NCI-H128 (cell line): ENCODE measurements around the gene PHF14.
"Not testable (repeated sequence)": the region's sequence is repeated elsewhere in the genome, so short reads cannot be mapped to it uniquely, and the experiment has no call there.

ENCODE experiments used
- DNase-seq: peaks from one replicate; lab custom pipeline; 2025; ENCODE audit not compliant: unreplicated experiment; lab: John Stamatoyannopoulos, UW

Gene PHF14, protein sequence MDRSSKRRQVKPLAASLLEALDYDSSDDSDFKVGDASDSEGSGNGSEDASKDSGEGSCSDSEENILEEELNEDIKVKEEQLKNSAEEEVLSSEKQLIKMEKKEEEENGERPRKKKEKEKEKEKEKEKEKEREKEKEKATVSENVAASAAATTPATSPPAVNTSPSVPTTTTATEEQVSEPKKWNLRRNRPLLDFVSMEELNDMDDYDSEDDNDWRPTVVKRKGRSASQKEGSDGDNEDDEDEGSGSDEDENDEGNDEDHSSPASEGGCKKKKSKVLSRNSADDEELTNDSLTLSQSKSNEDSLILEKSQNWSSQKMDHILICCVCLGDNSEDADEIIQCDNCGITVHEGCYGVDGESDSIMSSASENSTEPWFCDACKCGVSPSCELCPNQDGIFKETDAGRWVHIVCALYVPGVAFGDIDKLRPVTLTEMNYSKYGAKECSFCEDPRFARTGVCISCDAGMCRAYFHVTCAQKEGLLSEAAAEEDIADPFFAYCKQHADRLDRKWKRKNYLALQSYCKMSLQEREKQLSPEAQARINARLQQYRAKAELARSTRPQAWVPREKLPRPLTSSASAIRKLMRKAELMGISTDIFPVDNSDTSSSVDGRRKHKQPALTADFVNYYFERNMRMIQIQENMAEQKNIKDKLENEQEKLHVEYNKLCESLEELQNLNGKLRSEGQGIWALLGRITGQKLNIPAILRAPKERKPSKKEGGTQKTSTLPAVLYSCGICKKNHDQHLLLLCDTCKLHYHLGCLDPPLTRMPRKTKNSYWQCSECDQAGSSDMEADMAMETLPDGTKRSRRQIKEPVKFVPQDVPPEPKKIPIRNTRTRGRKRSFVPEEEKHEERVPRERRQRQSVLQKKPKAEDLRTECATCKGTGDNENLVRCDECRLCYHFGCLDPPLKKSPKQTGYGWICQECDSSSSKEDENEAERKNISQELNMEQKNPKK

DNA sequence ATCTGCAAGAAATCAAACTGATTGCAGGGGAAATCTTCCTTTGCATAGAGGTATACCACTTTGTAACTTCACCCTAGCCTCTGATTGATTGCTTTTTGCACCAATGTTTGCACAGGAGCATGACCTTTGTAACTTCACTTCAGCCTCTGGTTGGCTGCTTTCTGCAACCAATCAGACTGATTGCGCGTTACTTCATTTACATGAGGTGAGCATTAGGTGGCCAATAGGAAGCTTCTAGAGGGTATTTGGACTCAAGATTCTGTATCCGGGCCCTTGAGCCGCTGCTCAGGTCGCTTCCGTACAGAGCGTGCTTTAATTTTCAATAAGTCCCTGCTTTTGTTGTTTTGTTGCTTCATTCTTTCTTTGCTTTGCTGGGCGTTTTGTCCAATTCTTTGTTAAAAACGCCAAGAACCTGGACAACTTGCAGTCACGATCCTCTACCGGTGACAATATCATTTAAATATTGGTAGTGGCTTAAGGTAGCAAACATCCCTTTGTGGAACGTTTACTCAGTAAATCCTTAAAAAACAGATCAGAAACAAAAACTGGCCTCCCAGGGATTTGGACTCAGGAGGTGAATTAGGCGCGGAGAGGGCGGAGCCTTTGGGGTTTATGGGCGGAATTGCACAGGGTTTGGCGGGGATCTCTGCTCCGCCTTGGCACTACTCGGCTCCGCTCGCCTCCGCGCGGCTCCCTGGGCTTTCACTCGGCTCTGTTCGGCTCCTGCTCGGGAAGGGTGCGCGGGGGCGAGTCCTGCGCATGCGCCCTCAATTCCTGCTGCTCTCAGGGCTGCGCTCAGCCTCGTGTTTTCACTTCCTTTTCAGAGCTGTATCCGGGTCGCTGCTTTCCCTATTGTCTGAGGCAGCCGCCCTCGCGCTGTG lies at the start of gene PHF14:
TSS of gene PHF14 (plus strand) at position 812 of the 881 bp plus-strand sequence. CDS start 452 bp downstream, outside the sequence.
- DNase-seq: peak; percentile 90

GRCh38 chr7:10924370-10924769 lies 49.3 kb upstream of the PHF14 start:
- DNase-seq: no peak

DNA sequence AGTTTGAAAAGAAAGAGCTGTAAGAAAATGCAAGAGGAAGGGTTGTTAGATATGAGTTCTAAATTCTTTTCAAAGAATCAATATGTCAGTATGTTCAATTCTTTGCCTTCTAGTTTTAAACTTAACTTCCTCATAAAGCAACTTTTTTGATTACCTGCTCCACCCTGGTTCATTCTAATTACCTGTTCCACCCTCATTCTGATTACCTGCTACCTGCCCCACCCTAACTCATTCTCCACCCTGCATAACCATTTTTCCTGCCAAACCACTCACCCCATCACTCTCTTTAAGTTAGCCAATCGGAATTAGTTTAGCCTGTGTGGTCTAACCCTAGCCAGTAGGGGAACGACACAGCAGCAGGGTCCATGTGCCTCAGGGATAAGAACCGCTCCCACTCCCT lies 45.5 kb upstream of the PHF14 start:
- DNase-seq: not testable (repeated sequence)

- DNase-seq: no peak
These were observed 43.1 kb upstream of the PHF14 start for GRCh38 chr7:10930551-10930950.

- DNase-seq: no peak
These were observed 42.5 kb upstream of the PHF14 start for GRCh38 chr7:10931161-10931560.

- DNase-seq: no peak
These were observed 39.4 kb upstream of the PHF14 start for GRCh38 chr7:10934292-10934691.

DNA sequence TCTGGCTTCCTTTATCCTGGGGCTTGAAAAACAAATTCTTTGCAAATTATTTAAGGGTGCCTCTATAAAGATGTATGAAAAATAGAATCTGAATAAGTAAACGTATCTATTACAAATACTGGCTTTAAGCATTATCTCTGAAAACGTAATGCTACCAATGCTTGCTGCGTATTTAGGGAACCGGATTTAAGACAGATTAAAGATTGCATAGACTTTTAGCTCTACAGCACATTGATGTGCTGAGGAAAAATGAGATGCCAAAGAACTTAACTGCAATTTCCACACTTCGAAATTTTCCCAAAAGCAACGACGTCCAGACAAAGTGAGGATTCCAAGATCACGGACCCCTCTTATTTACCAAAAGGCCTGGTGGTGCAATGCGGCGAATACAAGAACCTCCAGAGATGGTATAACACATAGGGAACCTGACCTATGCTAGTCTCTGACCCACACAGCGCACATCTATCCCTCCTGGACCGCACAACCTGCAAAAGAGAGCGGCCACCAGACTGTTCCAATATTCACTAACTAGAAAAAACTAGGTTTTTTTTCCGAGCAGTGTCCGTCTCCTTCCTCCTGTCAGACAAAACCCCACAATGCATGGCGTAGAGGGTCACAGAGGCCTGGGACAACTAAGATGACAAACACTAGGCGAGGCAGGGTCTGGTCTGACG lies 34.3 kb upstream of the PHF14 start:
- no peak for DNase-seq

GRCh38 chr7:10939911-10940703 lies 33.6 kb upstream of the PHF14 start:
- DNase-seq: peak; percentile 85

- peak; percentile 6 for DNase-seq
These were observed 32.8 kb upstream of the PHF14 start for GRCh38 chr7:10940704-10941355.

- DNase-seq: no peak
These were observed 23.2 kb upstream of the PHF14 start for GRCh38 chr7:10950494-10950893.

GRCh38 chr7:10950974-10951578 lies 22.6 kb upstream of the PHF14 start:
- not testable (repeated sequence) for DNase-seq

- no peak for DNase-seq
These were observed 21.1 kb upstream of the PHF14 start for GRCh38 chr7:10952588-10952987.

- DNase-seq: not testable (repeated sequence)
These were observed 20.5 kb upstream of the PHF14 start for GRCh38 chr7:10953078-10953750.

DNA sequence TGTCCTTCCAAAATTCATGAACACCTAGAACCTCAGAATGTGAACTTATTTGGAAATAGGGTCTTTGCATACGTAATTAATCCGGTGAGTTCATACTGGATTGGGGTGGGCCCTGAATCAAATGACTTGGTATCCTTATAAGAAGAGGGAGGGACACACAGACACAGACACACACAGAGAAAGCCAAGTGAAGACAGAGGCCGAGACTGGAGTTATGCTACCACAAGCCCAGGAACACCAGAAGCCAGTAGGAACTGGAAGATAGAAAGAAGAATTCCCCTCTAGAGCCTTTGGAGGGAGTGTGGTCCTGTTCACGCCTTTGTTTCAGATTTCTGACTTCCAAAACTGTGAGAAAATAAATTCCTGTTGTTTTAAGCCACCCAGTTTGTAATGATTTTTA lies 17.1 kb upstream of the PHF14 start:
- no peak for DNase-seq

DNA sequence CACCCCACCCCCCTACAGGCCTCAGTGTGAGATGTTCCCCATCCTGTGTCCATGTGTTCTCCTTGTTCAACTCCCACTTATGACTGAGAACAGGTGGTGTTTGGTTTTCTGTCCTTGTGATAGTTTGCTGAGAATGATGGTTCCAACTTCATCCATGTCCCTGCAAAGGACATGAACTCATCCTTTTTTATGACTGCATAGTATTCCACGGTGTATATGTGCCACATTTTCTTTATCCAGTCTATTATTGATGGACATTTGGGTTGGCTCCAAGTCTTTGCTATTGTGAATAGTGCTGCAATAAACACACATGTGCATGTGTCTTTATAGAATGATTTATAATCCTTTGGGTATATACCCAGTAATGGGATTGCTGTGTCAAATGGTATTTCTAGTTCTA lies 13.4 kb upstream of the PHF14 start:
- not testable (repeated sequence) for DNase-seq

DNA sequence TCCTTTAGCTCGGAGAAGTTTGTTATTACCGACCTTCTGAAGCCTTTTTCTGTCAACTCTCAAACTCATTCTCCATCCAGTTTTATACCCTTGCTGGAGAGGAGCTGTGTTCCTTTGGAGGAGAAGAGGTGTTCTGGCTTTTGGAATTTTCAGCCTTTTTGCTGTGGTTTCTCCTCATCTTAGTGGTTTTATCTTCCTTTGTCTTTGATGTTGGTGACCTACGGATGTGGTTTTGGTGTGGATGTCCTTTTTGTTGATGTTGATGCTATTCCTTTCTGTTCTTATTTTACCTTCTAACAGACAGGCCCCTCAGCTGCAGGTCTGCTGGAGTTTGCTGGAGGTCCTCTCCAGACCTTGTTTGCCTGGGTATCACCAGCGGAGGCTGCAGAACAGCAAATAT lies 8.7 kb upstream of the PHF14 start:
- not testable (repeated sequence) for DNase-seq

DNA sequence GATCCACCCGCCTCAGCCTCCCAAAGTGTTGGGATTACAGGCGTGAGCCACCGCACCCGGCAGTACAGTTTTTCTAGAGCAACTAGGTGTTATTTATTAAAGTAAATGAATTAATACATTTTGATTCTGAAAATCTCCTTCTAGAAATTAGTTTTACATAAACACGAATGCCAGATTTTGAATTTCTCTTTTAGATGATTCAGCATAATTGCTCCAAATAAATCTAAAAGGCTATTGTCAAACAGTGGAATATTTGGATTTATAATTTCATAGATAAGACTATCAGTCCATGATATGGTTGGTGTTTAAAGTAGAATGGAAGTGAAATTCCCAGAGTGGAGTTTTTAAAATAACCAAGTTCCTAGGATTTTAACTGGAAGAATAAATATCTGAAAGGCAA lies 1.5 kb upstream of the PHF14 start:
- no peak for DNase-seq
